ENCODE data around the gene MED9. TPM values are rescaled to one million over a fixed set of nuclear protein-coding genes. Genes with fewer than 3 reads are reported as not detected.
"Not testable (repeated sequence)": the region's sequence is repeated elsewhere in the genome, so short reads cannot be mapped to it uniquely, and the experiment has no call there.

MED9 gene
- total and polyA plus RNA-seq, 2 of the 8 experiments (the other 6 are each of a cell fraction or from before 2014, with no cell fraction given), result 15.8 to 19.7 TPM

- H2BK12ac ChIP-seq (ENCODE audit: low read depth, low read length); H2BK120ac ChIP-seq (replicated peaks; ENCODE audit: low read depth, low read length); H3K36me3 ChIP-seq (ENCODE audit: control insufficient read depth in 2 of 4, insufficient read depth in 4 of 4, low read length in 3 of 4); H4K20me1 ChIP-seq (replicated peaks in 1 of 2; ENCODE audit: control insufficient read depth in 1 of 2, insufficient read depth in 2 of 2, low read length in 2 of 2); DNase-seq (ENCODE audit: low read depth in 1 of 2, low spot score in 2 of 2); H2BK5ac ChIP-seq (ENCODE audit: low read depth, low read length); FAIRE-seq; H3K79me2 ChIP-seq (ENCODE audit: control insufficient read depth in 1 of 2, insufficient read depth in 2 of 2, low read length in 2 of 2); H3K14ac ChIP-seq (ENCODE audit: insufficient read length); H3K4ac ChIP-seq (replicated peaks; ENCODE audit: insufficient read length, low read depth, low read length); H3K27ac ChIP-seq (ENCODE audit: low read depth, low read length); H4K5ac ChIP-seq (ENCODE audit: insufficient read length, low read depth, low read length); H4K91ac ChIP-seq (replicated peaks; ENCODE audit: insufficient read length, low read length); H2BK15ac ChIP-seq (ENCODE audit: low read length); H3K56ac ChIP-seq (replicated peaks; ENCODE audit: insufficient read length, low read depth, low read length); H3K4me2 ChIP-seq (ENCODE audit: insufficient read depth in 1 of 2, low read depth in 2 of 2, low read length in 2 of 2); H3K9me3 ChIP-seq (ENCODE audit: insufficient read depth in 2 of 2, low read depth in 1 of 2, low read length in 1 of 2); POLR2A ChIA-PET (ENCODE audit: partially characterized antibody); H3K23me2 ChIP-seq (ENCODE audit: low read depth, low read length); H3K4me1 ChIP-seq (replicated peaks in 1 of 4; ENCODE audit: control insufficient read depth in 3 of 4, insufficient read depth in 4 of 4, low read length in 3 of 4); H3K27me3 ChIP-seq (replicated peaks in 1 of 4; ENCODE audit: control insufficient read depth in 3 of 4, extremely low read depth in 1 of 4, insufficient read depth in 3 of 4, low read length in 3 of 4); H3K18ac ChIP-seq (ENCODE audit: extremely low read depth, low read length); H3K79me1 ChIP-seq (ENCODE audit: low read depth, low read length); H3K9ac ChIP-seq (replicated peaks in 1 of 4; ENCODE audit: extremely low read depth in 1 of 4, low read depth in 3 of 4, low read length in 3 of 4); H3K23ac ChIP-seq (ENCODE audit: insufficient read length); H2AFZ ChIP-seq (ENCODE audit: low read length); H2BK20ac ChIP-seq (ENCODE audit: low read length); H2AK5ac ChIP-seq (ENCODE audit: low read depth, low read length); H3K4me3 ChIP-seq (ENCODE audit: extremely low read depth in 1 of 4, insufficient read depth in 2 of 4, low read depth in 3 of 4, low read length in 4 of 4); H4K8ac ChIP-seq (ENCODE audit: extremely low read depth, insufficient read depth, low read length): not testable (repeated sequence)
- CTCF ChIA-PET (ENCODE audit: partially characterized antibody), result interaction anchor here (0.8 kb wide), 1 partner anchor 10 kb away, joined by 3 read pairs; no protein-coding TSS in a partner anchor
- WGBS, 2 experiments (ENCODE audit: extremely low coverage in 1 of 2, insufficient coverage in 1 of 2, insufficient read length in 1 of 2, insufficient replicate concordance in 2 of 2, low coverage in 1 of 2, low lambda C conversion rate in 2 of 2, missing lambda C conversion rate in 1 of 2), result 89% methylated on average over 1 of the region's 1 CpG; no CpG with 5 or more reads in 1 of the 2 experiments
Observed at GRCh38 chr17:17454700-17455099, 22.1 kb upstream of the MED9 start.
